Choroid plexus epithelial cell (primary cell): ENCODE measurements around the gene KIF13A.
A peak's percentile ranks its signal among the peaks of the same experiment; 100 is the strongest.

Source experiments
- DNase-seq: peaks from one replicate; pipeline ENCODE4 v3.0.0-alpha.2; 2010; ENCODE audit warnings: low read depth
- H3K4me3 ChIP-seq: 2 replicates; pipeline ENCODE4 v1.5.1; 2011; ENCODE audit warnings: low read depth, mild to moderate bottlenecking, control low read depth, low read length, moderate library complexity
- TF ChIP-seq, protein P1 (sequence below): conservative IDR thresholded peaks from 2 replicates; pipeline ENCODE4 v1.5.1; 2011; ENCODE audit warnings: low read depth, mild to moderate bottlenecking, control low read depth, inconsistent platforms, low read length, moderate library complexity

KIF13A gene

DNA sequence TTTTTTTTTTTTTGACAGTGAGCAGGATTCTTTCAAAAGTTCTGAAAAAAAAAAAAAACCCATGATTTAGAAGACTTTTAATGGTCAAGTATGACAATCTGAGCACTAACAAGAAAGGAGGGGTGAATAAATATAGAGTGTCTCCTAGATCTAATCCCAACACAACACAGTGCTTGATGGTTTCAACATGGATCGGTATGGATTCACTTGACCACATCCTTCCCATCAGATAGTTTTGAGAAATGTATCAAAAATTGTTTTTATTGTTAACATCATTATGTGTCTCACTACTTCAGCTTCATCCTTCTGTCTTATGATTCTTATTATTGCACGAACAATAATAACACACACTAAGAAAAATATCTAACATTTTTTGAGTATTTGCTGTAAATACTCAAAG lies 21.0 kb downstream of the KIF13A start:
- no peak overlapping the region for H3K4me3 ChIP-seq
- DNase-seq = no peak
- TF ChIP-seq, protein P1, sequence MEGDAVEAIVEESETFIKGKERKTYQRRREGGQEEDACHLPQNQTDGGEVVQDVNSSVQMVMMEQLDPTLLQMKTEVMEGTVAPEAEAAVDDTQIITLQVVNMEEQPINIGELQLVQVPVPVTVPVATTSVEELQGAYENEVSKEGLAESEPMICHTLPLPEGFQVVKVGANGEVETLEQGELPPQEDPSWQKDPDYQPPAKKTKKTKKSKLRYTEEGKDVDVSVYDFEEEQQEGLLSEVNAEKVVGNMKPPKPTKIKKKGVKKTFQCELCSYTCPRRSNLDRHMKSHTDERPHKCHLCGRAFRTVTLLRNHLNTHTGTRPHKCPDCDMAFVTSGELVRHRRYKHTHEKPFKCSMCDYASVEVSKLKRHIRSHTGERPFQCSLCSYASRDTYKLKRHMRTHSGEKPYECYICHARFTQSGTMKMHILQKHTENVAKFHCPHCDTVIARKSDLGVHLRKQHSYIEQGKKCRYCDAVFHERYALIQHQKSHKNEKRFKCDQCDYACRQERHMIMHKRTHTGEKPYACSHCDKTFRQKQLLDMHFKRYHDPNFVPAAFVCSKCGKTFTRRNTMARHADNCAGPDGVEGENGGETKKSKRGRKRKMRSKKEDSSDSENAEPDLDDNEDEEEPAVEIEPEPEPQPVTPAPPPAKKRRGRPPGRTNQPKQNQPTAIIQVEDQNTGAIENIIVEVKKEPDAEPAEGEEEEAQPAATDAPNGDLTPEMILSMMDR = no peak

DNA sequence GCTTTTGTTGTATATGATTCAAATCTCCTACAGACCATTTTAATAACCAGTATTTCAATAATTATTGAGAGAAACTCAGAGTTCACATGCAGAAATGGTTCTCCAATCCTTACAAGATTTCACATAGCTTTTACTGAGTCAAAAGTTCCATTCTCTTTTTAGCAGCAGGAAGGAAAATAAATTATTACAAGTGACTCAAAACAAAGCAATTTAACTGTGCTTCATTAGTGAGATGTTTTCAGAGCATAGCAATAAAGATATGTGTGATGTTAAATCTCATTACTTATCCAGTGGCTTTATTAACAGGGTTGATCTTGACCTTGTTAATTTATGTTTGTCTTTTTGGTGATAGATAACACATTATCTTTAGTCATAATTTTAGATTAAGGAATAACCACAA lies 22.0 kb downstream of the KIF13A start:
- peak; percentile 49 for DNase-seq
- no peak overlapping the region for H3K4me3 ChIP-seq
- TF ChIP-seq, protein P1 = no peak

DNA sequence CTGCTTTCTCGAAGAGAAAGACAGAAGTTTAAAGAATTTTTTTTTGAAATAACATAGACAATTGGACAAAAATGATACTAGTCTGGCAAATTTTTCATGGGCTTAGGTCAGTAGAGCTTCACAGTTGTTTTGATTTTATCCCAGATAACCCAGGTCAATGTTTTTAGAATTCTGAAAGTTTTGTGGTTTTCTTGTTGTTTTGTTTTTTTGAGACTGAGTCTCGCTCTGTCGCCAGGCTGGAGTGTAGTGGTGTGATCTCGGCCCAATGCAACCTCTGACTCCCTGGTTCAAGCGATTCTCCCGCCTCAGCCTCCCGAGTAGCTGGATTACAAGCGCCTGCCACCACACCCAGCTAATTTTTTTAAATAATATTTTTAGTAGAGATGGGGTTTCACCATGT lies 22.8 kb downstream of the KIF13A start:
- H3K4me3 ChIP-seq = no peak overlapping the region
- DNase-seq = peak; percentile 51
- TF ChIP-seq, protein P1 = no peak

DNA sequence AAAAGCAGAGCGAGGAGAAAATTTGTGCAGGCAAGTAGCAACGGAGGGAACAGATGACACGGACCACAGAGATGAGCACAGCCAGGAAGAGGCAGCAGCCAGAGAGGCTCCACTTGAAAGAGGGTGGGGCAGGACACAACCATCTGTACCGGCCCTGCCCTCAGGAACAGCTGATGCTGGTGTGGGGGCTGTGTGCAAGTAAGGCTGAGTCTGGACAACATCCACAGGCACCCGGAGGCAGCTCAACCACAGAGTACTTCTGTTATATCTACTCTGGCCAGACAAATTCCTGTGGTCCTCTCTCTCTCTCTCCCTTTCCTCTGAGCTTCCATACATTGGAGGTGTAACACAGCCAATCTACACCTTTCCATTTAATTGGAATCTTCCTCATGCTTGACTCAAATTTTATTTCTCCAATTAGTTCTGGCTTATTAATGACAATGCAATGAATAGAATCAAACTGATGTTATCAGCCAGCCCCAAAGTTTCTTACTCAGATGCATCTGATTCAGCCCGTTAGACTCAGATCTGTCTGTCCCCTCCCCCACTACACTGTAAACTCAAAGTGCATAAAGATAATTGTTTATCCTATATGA lies 24.9 kb downstream of the KIF13A start:
- no peak overlapping the region for H3K4me3 ChIP-seq
- peak; percentile 97 for DNase-seq
- TF ChIP-seq, protein P1 = no peak

DNA sequence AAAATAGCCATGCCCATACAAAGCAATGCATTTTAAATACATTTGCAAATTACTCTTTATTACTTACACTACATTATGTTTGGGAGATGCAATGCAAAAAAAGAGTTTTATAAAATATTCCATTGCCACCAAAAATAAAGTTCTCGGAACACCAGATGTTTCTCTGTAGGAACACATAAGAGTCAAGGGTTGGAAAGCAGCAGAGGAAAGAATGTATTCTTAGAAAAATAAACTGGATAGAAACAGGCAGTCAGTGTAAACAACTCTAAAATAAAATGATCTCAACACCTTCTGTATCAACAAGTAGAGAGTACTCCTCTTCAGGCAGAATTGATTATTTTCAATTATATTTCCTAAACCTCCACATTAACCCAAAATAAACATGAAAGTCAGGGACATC lies 28.1 kb downstream of the KIF13A start:
- TF ChIP-seq, protein P1 = no peak
- H3K4me3 ChIP-seq = no peak overlapping the region
- DNase-seq = peak; percentile 52

DNA sequence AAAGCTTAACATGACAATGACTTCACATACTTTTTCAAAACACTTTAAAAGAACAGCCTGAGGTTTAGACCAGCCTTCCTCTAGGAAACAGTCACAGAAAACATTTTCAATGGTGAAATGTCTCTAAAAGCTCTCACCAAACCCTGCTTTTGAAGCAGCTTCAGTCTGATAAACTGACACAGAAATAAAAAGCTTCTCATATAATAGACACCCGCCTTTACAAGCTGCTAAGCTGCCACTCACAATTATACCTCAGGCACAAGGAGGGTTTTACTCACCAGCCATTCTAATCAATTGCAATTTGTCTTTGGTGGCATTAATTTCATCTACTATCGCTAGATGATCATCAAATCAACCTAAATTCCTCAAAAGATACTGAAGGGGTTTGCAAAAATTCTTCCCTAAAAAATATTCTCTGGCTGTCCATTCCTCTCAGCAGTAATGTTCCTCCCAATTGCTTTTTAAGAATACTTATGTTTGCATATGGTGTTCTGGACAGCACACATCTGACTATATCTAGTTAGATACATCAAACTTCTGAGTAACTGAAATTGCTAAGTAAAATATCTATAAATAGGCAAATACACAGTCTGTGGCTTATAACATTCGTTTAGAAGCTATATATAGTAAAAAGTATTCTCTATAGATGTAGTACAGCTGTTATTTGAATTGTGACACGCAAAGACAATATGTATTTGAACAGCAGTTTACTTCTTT lies 29.4 kb downstream of the KIF13A start:
- TF ChIP-seq, protein P1 = no peak
- no peak overlapping the region for H3K4me3 ChIP-seq
- no peak for DNase-seq

DNA sequence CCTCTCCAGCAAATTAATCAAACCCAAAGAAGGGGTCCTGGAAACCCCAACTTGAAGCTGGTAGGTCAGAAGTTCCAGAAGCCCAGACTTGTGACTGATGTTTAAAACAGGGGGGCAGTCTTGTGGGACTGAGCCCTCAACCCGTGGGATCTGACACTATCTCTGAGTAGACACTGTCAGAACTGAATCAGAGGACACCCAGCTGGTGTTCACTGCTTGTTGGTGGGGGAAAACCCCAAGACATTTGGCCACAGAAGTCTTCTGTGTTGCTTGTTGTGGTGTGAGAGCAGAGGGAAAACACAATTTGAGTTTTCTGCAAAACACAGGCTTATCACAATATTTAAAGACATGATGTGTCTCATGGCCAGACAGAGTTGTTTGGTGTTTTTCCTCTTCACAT lies 29.9 kb downstream of the KIF13A start:
- no peak overlapping the region for H3K4me3 ChIP-seq
- TF ChIP-seq, protein P1 = no peak
- DNase-seq = peak; percentile 43
